ENCODE data around the gene PAEP.

PAEP gene

DNA sequence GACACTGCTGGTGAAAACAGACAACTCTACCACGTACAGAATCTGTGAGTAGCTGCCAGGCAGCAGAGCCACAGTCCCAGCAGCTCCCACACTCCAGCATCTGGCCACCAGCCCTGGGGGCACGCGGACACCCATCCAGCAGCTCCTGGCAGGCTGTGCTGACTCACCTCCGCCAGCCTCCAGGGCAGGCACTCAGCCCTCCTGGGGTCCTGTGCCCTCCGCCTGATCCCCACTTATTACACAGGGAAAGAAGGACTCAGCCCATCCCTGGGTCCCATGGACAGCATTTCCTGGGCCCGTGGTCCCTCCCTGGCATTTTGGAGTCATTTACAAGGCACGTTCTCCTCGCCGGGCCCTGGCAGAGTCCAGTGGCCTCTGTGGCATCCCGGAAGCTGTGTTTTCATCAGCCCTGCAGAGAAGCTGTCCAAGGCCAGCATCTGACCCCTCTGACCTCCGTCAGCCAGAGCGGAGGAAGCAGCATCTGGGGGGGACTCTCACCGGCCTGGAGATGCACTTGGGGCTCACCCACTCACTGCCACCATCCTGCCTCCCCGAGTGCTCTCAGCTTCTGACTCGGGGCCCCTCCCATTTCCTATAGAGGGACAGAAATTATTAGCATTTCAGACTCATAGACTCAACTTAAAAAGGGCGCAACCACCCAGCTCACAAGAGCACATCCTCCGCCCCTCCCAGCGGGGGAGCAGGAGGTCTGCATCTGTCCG is 21.6 kb downstream of the PAEP start:
- no peak for DNase-seq (ENCODE audit: low read depth)
- TF ChIP-seq, protein P1, sequence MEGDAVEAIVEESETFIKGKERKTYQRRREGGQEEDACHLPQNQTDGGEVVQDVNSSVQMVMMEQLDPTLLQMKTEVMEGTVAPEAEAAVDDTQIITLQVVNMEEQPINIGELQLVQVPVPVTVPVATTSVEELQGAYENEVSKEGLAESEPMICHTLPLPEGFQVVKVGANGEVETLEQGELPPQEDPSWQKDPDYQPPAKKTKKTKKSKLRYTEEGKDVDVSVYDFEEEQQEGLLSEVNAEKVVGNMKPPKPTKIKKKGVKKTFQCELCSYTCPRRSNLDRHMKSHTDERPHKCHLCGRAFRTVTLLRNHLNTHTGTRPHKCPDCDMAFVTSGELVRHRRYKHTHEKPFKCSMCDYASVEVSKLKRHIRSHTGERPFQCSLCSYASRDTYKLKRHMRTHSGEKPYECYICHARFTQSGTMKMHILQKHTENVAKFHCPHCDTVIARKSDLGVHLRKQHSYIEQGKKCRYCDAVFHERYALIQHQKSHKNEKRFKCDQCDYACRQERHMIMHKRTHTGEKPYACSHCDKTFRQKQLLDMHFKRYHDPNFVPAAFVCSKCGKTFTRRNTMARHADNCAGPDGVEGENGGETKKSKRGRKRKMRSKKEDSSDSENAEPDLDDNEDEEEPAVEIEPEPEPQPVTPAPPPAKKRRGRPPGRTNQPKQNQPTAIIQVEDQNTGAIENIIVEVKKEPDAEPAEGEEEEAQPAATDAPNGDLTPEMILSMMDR (conservative IDR thresholded peaks at IDR 0.05; ENCODE audit: low read depth, low read length), result no peak
- no peak overlapping the region for H3K4me3 ChIP-seq (ENCODE audit: low read length)

DNA sequence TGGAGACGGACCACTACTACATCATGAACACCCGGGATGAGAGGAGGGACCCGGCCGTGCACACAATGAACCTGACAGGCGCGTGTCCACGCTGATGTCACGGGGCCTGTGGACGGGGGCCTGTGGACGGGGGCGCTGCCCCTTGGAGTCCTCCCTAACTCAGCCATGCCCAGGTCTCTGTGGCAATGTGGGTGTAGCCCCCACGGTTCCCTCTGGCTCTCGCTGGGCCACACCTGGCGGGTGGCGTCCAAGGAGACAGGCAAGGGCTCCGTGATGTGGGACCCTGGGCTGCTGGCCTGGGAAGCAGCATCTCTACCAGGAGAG is 22.1 kb downstream of the PAEP start:
- no peak overlapping the region for H3K4me3 ChIP-seq (ENCODE audit: low read length)
- DNase-seq (ENCODE audit: low read depth), result no peak
- TF ChIP-seq, protein P1 (conservative IDR thresholded peaks at IDR 0.05; ENCODE audit: low read depth, low read length), result no peak

DNA sequence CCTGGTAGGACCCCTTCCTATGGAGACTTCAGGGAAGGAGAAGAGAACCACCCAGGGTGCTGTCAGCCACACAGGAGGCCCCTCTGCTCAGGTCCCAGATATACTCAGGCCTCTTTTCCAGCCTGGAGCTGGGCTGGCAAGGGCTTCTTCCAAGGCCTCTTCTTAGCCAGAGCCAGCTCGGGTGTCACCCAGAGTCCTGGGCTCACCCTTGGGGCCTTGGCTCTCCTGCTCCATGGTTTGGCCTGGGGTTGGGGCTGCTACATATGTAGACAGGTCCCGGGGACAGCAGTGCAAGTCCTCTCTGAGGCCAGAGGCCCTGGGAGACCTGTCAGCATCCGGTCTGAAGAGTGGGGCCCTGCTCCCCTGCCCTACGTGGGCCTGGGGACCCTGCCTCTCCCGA is 22.8 kb downstream of the PAEP start:
- H3K4me3 ChIP-seq (ENCODE audit: low read length), result no peak overlapping the region
- no peak for DNase-seq (ENCODE audit: low read depth)
- TF ChIP-seq, protein P1 (conservative IDR thresholded peaks at IDR 0.05; ENCODE audit: low read depth, low read length), result no peak

DNA sequence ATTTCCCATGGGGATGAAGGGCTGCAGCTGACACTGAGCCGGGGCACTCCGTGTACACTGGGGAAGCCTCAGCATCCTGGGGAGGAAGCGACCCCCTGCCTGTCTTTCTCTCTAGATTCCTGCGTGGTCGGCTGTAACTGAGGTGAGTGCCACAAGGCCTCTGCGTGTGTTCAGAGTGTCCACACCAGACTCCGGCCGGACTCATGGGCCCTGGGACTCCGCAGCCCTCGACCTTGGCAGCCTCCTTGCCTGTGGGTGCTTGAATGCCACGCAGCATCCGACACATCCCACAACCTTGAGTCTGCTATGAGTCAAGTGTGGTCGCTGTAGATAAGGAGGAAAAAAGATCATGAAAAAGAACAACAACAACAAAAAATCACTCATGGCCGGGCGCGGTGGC is 23.4 kb downstream of the PAEP start:
- DNase-seq (ENCODE audit: low read depth), result no peak
- H3K4me3 ChIP-seq (ENCODE audit: low read length), result no peak overlapping the region
- TF ChIP-seq, protein P1 (conservative IDR thresholded peaks at IDR 0.05; ENCODE audit: low read depth, low read length), result no peak

DNA sequence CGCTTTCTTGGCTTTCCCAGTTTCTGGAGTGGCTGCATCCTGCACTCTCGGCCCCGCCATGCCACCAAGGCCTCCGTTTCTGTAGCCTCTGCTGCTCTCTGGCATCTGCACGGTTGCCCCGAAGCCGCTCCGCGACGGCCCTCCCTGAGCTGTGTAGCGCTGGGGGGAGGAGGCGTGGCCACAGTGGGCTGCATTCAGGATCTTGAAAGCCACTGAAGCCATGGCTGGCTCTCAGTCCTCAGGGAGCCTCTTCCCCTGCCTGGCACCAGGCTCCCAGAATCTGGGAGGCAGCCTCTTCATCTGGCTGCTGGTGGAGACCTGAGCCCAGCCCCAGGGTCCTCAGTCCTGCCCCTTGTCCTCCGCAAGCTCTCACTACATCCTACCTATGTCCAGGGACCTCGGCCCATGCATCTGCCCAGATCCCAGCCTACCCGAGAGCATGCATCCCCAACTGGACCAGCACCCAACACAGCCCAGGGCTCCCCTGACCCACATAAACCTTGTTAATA is 25.1 kb downstream of the PAEP start:
- no peak for DNase-seq (ENCODE audit: low read depth)
- TF ChIP-seq, protein P1 (conservative IDR thresholded peaks at IDR 0.05; ENCODE audit: low read depth, low read length), result no peak
- H3K4me3 ChIP-seq (ENCODE audit: low read length), result no peak overlapping the region

DNA sequence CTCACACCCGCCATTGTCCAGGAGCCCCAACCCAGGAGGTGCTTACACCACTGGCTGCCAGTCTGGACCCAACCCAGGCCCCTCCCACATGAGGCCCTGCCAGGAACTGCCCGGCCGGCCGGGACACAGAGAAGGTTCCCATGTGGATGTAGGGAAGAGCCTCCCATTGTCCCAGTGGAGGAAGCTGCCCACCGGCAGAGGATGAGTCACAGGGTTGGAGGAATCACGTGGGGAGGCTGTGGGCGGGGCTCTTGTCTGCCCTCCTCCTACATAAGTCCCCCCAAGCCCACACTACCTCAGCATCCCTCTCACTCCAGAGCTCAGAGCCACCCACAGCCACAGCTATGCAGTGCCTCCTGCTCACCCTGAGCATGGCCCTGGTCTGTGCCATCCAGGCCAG is 26.1 kb downstream of the PAEP start:
- DNase-seq (ENCODE audit: low read depth), result no peak
- no peak overlapping the region for H3K4me3 ChIP-seq (ENCODE audit: low read length)
- TF ChIP-seq, protein P1 (conservative IDR thresholded peaks at IDR 0.05; ENCODE audit: low read depth, low read length), result no peak

DNA sequence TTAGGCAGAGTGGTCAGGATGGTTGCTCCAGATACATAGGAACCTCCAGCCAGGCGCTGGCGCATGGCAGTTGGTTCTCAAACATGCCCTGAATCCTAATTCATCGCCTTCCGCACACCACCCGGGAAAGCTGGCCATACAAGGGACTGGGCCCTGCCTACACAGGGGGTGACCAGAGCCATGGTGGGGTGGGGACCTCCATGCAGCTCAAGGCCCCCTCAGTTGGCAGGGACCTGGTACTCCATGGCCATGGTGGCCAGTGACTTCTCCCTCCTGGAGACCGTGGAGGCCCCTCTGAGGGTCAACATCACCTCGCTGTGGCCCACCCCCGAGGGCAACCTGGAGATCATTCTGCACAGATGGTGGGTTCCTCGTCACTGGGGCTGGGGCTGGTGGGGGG is 26.8 kb downstream of the PAEP start:
- DNase-seq (ENCODE audit: low read depth), result no peak
- TF ChIP-seq, protein P1 (conservative IDR thresholded peaks at IDR 0.05; ENCODE audit: low read depth, low read length), result no peak
- H3K4me3 ChIP-seq (ENCODE audit: low read length), result no peak overlapping the region
